ENCODE data around the gene ANKRD60. TPM values are rescaled to one million over a fixed set of nuclear protein-coding genes. Genes with fewer than 3 reads are reported as not detected.

ANKRD60 gene
- polyA plus RNA-seq, 2 of the 4 experiments (the other 2 are of a cell fraction) = not detected

DNA sequence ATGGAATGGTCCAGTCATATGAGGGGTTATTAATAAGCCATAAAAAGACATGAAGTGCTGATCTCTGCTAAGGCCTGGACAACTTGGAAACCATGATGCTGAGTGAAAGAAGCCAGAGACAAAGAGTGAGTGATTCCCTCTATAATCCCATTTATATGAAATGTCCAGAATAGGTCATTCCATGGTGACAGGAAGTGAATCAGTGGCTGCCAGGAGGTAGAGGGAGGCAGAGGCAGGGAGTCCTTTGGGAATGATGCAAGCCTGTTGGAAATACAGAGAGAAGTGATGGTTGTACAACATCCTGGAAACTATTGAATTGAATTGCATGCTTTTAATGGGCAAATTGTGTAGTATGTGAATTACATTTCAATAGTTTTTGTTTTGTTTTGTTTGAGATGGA, 26.4 kb downstream of the ANKRD60 start:
- no peak for ATAC-seq
- no peak overlapping the region for H3K27ac ChIP-seq
- H3K9me3 ChIP-seq = no peaks in the 10 kb centered on the region
- no peak overlapping the region for H3K4me2 ChIP-seq
- no peak for FAIRE-seq
- H3K4me1 ChIP-seq = no peaks in the 10 kb centered on the region
- no peak for DNase-seq (ENCODE audit: low read depth in 1 of 2, low spot score in 1 of 2)
- TF ChIP-seq, protein P1, sequence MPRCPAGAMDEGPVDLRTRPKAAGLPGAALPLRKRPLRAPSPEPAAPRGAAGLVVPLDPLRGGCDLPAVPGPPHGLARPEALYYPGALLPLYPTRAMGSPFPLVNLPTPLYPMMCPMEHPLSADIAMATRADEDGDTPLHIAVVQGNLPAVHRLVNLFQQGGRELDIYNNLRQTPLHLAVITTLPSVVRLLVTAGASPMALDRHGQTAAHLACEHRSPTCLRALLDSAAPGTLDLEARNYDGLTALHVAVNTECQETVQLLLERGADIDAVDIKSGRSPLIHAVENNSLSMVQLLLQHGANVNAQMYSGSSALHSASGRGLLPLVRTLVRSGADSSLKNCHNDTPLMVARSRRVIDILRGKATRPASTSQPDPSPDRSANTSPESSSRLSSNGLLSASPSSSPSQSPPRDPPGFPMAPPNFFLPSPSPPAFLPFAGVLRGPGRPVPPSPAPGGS (IDR thresholded peaks at IDR 0.05) = no peak
- no peak for TF ChIP-seq KDM5A (IDR thresholded peaks at IDR 0.05)
- TF ChIP-seq, protein P2, sequence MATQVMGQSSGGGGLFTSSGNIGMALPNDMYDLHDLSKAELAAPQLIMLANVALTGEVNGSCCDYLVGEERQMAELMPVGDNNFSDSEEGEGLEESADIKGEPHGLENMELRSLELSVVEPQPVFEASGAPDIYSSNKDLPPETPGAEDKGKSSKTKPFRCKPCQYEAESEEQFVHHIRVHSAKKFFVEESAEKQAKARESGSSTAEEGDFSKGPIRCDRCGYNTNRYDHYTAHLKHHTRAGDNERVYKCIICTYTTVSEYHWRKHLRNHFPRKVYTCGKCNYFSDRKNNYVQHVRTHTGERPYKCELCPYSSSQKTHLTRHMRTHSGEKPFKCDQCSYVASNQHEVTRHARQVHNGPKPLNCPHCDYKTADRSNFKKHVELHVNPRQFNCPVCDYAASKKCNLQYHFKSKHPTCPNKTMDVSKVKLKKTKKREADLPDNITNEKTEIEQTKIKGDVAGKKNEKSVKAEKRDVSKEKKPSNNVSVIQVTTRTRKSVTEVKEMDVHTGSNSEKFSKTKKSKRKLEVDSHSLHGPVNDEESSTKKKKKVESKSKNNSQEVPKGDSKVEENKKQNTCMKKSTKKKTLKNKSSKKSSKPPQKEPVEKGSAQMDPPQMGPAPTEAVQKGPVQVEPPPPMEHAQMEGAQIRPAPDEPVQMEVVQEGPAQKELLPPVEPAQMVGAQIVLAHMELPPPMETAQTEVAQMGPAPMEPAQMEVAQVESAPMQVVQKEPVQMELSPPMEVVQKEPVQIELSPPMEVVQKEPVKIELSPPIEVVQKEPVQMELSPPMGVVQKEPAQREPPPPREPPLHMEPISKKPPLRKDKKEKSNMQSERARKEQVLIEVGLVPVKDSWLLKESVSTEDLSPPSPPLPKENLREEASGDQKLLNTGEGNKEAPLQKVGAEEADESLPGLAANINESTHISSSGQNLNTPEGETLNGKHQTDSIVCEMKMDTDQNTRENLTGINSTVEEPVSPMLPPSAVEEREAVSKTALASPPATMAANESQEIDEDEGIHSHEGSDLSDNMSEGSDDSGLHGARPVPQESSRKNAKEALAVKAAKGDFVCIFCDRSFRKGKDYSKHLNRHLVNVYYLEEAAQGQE (IDR thresholded peaks at IDR 0.05) = no peak
- no peak for TF ChIP-seq FOSL2 (IDR thresholded peaks at IDR 0.05)
- no peak for TF ChIP-seq FOSL2 (CRISPR knock-in tag; IDR thresholded peaks at IDR 0.05)
- no peak for TF ChIP-seq NFE2L2 (conservative IDR thresholded peaks at IDR 0.05; ENCODE audit: low read length)
- no peak for TF ChIP-seq FOSB (CRISPR knock-in tag; IDR thresholded peaks at IDR 0.05)
- POLR2A ChIA-PET = no interaction called here
- H3K4me3 ChIP-seq = no peak overlapping the region
- CTCF ChIA-PET = interaction anchor here (1.2 to 5.0 kb wide), 4 partner anchors 8 to 607 kb away, joined by 5 to 29 read pairs (median 16); no protein-coding TSS in a partner anchor

DNA sequence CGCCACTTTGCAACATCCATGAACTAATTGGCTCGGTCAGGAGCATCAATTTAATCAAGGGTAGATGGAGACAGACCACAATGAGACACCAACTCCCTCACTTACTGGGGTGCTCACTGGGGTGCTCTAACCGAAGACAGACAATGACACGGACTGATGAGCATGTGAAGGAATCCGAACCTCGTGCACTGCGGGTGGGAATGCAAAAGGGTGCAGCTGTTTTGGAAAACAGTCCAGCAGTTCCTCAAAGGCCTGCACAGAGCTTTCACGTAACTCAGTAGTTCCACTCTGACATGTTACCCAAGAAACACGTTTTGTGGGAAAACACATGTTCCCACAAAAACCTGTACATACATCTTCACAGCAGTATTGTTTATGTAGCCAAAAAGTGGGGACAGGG, 26.8 kb downstream of the ANKRD60 start:
- no peaks in the 10 kb centered on the region for H3K4me1 ChIP-seq
- DNase-seq (ENCODE audit: low read depth in 1 of 2, low spot score in 1 of 2) = no peak
- FAIRE-seq = no peak
- POLR2A ChIA-PET = no interaction called here
- no peak for ATAC-seq
- no peak overlapping the region for H3K4me3 ChIP-seq
- CTCF ChIA-PET = interaction anchor here (1.3 to 5.0 kb wide), 3 partner anchors 9 to 605 kb away, joined by 3 to 29 read pairs (median 27); no protein-coding TSS in a partner anchor
- no peak overlapping the region for H3K27ac ChIP-seq
- no peak overlapping the region for H3K4me2 ChIP-seq
- TF ChIP-seq CHD4 (IDR thresholded peaks at IDR 0.05; ENCODE audit: borderline replicate concordance) (no peak), BHLHE40 (IDR thresholded peaks at IDR 0.05; ENCODE audit: low read depth, low read length) (no peak), RNF2 (IDR thresholded peaks at IDR 0.05; ENCODE audit: borderline replicate concordance, low read depth) (no peak), FOSL2 (IDR thresholded peaks at IDR 0.05) (no peak), FOSL2 (CRISPR knock-in tag; IDR thresholded peaks at IDR 0.05) (no peak), KDM1A (IDR thresholded peaks at IDR 0.05; ENCODE audit: low read depth) (no peak), RFX5 (IDR thresholded peaks at IDR 0.05) (no peak), FOSB (CRISPR knock-in tag; IDR thresholded peaks at IDR 0.05) (no peak)
- TF ChIP-seq, protein P3, sequence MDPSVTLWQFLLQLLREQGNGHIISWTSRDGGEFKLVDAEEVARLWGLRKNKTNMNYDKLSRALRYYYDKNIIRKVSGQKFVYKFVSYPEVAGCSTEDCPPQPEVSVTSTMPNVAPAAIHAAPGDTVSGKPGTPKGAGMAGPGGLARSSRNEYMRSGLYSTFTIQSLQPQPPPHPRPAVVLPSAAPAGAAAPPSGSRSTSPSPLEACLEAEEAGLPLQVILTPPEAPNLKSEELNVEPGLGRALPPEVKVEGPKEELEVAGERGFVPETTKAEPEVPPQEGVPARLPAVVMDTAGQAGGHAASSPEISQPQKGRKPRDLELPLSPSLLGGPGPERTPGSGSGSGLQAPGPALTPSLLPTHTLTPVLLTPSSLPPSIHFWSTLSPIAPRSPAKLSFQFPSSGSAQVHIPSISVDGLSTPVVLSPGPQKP (IDR thresholded peaks at IDR 0.05; ENCODE audit: low read depth, low read length) = no peak
- TF ChIP-seq, protein P4, sequence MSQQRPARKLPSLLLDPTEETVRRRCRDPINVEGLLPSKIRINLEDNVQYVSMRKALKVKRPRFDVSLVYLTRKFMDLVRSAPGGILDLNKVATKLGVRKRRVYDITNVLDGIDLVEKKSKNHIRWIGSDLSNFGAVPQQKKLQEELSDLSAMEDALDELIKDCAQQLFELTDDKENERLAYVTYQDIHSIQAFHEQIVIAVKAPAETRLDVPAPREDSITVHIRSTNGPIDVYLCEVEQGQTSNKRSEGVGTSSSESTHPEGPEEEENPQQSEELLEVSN (IDR thresholded peaks at IDR 0.05; ENCODE audit: borderline replicate concordance, low read depth) = no peak
- TF ChIP-seq, protein P5, sequence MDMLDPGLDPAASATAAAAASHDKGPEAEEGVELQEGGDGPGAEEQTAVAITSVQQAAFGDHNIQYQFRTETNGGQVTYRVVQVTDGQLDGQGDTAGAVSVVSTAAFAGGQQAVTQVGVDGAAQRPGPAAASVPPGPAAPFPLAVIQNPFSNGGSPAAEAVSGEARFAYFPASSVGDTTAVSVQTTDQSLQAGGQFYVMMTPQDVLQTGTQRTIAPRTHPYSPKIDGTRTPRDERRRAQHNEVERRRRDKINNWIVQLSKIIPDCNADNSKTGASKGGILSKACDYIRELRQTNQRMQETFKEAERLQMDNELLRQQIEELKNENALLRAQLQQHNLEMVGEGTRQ (IDR thresholded peaks at IDR 0.05) = no peak
- TF ChIP-seq, protein P1 (IDR thresholded peaks at IDR 0.05) = no peak
- no peaks in the 10 kb centered on the region for H3K9me3 ChIP-seq
- 58% methylated on average over 9 of the region's 9 CpGs for WGBS (ENCODE audit: missing lambda C conversion rate)

Measured in A549 (cell line).